Esophagus squamous epithelium (tissue), 5 donors: ENCODE results near the gene LPAR1. TPM values are rescaled to one million over a fixed set of nuclear protein-coding genes. Genes with fewer than 3 reads are reported as not detected.

Experiments used
- DNase-seq: peaks from one replicate; lab custom pipeline; 2025; lab: John Stamatoyannopoulos, UW
- H3K27ac ChIP-seq, 4 donors: fragments of 200-600 bp; sonication (generic); one replicate each; pipeline ENCODE4 v1.5.1; 2016 to 2019; ENCODE audit warnings: mild to moderate bottlenecking in 1 of 4
- H3K27me3 ChIP-seq, 4 donors: fragments of 200-600 bp; sonication (generic); 1 replicate in 3 of 4; 2 replicates in 1 of 4; pipeline versions ENCODE4 v1.5.1 to v1.6.0; 2017 to 2021; ENCODE audit warnings: antibody characterized with exemption in 1 of 4
- H3K36me3 ChIP-seq, 3 donors: fragments of 200-600 bp; sonication (generic); one replicate each; pipeline ENCODE4 v1.5.1; 2016 to 2019
- H3K4me1 ChIP-seq, 3 donors: fragments of 200-600 bp; sonication (generic); one replicate each; pipeline ENCODE4 v1.5.1; 2017 to 2019
- H3K4me3 ChIP-seq, 4 donors: fragments of 200-600 bp; sonication (generic); 1 replicate in 3 of 4; 2 replicates in 1 of 4; pipeline ENCODE4 v1.5.1; 2016 to 2019; ENCODE audit warnings: mild to moderate bottlenecking in 2 of 4, moderate library complexity in 1 of 4
- H3K9me3 ChIP-seq, 3 donors: fragments of 200-600 bp; sonication (generic); one replicate each; pipeline ENCODE4 v1.5.1; 2016 to 2019
- POLR2A ChIP-seq, 4 donors: fragments of 450-650 bp; IDR thresholded peaks; one replicate each; pipeline ENCODE4 v1.6.1; 2017; ENCODE audit warnings: antibody characterized with exemption in 4 of 4, mild to moderate bottlenecking in 4 of 4, moderate library complexity in 3 of 4
- WGBS, 2 donors: methylation state at CpG; one replicate each; pipeline ENCODE4 v1.1.5; 2018; 5-methylcytosine and 5-hydroxymethylcytosine counted together
- intact Hi-C: fragments of 100-400 bp; cut with DNase I; formaldehyde crosslinking; loops from one replicate; pipeline ENCODE4 v1.15.0; 2022
- total RNA-seq, 4 donors: library from RNA; depleted of rRNA; stranded (reverse); fragments of >200 nt; gene quantifications; one replicate each; pipeline ENCODE4 v1.1.0, GENCODE V29; 2016
- TF ChIP-seq, protein P1 (sequence below), 6 experiments: fragments of 450-650 bp in 4 of 6; fragments of 200-600 bp in 2 of 6; sonication (generic) in 2 of 6; IDR thresholded peaks; one replicate each; pipeline ENCODE4 v1.5.1; 2016 to 2019; ENCODE audit warnings: antibody characterized with exemption in 6 of 6, mild to moderate bottlenecking in 4 of 6, moderate library complexity in 4 of 6
- donor health status: DM: yes; HTN: yes; CAD: no.

LPAR1 gene
- total RNA-seq, 4 donors from 2014 or later: 6.3 to 59.5 (median 14.1) TPM

DNA sequence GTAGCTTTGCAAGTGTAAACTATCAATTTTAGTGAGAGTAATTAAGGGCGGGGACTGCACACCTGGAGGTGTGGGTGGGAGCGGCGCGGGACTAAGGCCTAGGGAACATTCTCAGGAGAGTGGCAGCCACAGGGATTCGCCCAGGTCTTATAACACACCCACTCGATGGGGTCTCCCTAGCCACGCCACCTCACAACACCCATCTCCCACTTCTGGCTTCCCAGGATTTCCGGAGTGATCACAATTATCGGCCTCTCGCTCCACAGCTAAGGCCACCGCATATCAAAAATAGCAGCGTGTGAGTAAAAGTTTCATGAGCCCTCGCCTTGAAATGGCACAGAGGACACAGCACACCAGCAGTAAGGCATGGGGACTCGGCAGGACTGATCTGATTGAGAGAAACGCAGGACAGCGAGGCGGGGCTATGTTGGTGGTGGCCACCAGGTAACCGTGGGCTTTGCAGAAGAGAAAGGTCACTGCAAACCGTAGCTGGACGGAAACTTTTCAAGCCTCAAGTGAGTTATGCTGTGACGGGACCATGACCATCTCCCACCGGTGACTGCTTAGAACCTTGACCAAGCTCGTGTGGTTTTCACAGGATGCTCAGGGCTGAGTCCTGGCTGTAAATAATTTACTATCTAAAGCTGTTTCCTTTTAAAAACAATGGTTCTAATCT, 1.1 kb upstream of the LPAR1 start:
- Histone ChIP-seq H3K27ac (peak overlapping the region; percentile 87 to 95 (median 90)), H3K9me3 (no peaks in the 10 kb centered on the region), H3K27me3 (peaks cover 0 to 29% (median 0%) of the 10 kb centered on the region in 4 donors), H3K36me3 (no peaks in the 10 kb centered on the region), H3K4me1 (peaks cover 0 to 69% (median 11%) of the 10 kb centered on the region in 3 donors), H3K4me3 (peak overlapping the region; percentile 68 to 89 (median 80))
- DNase-seq: no peak
- WGBS, 2 donors: 31 to 57% methylated on average over 16 to 19 of the region's 23 CpGs
- intact Hi-C loops: no loop called here
- TF ChIP-seq, protein P1, sequence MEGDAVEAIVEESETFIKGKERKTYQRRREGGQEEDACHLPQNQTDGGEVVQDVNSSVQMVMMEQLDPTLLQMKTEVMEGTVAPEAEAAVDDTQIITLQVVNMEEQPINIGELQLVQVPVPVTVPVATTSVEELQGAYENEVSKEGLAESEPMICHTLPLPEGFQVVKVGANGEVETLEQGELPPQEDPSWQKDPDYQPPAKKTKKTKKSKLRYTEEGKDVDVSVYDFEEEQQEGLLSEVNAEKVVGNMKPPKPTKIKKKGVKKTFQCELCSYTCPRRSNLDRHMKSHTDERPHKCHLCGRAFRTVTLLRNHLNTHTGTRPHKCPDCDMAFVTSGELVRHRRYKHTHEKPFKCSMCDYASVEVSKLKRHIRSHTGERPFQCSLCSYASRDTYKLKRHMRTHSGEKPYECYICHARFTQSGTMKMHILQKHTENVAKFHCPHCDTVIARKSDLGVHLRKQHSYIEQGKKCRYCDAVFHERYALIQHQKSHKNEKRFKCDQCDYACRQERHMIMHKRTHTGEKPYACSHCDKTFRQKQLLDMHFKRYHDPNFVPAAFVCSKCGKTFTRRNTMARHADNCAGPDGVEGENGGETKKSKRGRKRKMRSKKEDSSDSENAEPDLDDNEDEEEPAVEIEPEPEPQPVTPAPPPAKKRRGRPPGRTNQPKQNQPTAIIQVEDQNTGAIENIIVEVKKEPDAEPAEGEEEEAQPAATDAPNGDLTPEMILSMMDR (IDR thresholded peaks at IDR 0.05): no peak
- no peak for TF ChIP-seq POLR2A (IDR thresholded peaks at IDR 0.05)

DNA sequence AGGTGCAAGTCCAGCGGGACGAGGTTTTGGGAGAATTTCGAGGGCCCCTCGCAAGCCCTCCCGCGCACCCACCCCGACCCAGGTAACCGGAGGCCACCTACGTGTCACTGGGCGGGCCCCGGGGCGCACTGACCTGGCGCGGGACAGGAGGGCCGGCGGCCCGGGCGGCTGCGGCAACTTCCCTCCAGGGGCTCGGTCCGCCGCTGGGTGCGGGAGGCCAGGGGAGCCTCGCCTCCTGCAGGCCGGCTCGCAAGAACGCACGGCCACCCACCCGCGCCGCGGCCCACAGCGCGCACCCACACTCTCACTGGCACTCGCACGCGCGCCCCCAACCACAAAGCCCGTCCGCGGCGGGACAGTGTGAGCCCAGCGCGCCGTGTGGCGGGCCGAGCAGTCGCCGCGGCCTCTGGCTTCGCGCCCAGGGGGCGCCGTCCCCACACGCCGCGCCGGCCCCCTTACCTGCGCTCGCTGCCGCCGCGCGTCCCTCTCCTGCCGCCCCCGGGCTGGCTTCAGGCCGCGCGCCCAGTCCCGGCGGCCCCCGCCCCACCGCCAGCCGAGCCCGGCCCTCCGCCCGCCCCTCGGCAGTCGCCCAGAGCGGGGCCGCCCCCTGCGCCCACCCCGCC, 451 bp downstream of the LPAR1 start:
- Histone ChIP-seq H3K36me3 (no peaks in the 10 kb centered on the region), H3K27me3 (peaks cover 0 to 29% (median 0%) of the 10 kb centered on the region in 4 donors), H3K4me1 (peaks cover 0 to 82% (median 11%) of the 10 kb centered on the region in 3 donors), H3K27ac (peak overlapping the region; percentile 87 to 95 (median 90)), H3K9me3 (no peaks in the 10 kb centered on the region), H3K4me3 (peak overlapping the region; percentile 68 to 89 (median 80))
- intact Hi-C loops: no loop called here
- no peak for DNase-seq
- WGBS, 2 donors: 0% methylated on average over 1 to 13 of the region's 83 CpGs
- no peak for TF ChIP-seq POLR2A (IDR thresholded peaks at IDR 0.05)
- TF ChIP-seq, protein P1 (IDR thresholded peaks at IDR 0.05): peak in 1 of 6 experiments; percentile 7

DNA sequence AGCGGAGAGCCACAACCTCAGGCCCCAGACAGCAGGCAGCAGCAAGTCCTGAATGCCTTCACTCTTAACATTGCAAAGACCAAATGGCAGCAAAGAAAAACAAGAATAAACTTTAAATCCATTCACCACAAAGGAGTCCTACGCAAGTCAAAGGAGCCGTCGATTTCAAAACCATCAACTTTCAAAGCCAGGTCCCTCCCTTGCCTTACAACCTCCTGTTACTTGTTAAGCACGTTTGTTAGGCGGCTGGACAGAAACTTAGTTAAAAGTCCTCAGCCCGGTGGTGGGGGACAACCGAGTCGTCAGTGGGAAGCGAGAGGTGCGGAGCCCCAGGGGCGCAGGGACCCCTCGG, 938 bp downstream of the LPAR1 start:
- Histone ChIP-seq H3K4me1 (peaks cover 0 to 82% (median 11%) of the 10 kb centered on the region in 3 donors), H3K36me3 (no peaks in the 10 kb centered on the region), H3K27me3 (peaks cover 0 to 29% (median 0%) of the 10 kb centered on the region in 4 donors), H3K9me3 (no peaks in the 10 kb centered on the region), H3K4me3 (peak overlapping the region; percentile 68 to 89 (median 80)), H3K27ac (peak overlapping the region; percentile 87 to 95 (median 90))
- no peak for DNase-seq
- 5 to 9% methylated on average over 6 to 13 of the region's 13 CpGs for WGBS, 2 donors
- TF ChIP-seq, protein P1 (IDR thresholded peaks at IDR 0.05): no peak
- TF ChIP-seq POLR2A (IDR thresholded peaks at IDR 0.05): no peak
- intact Hi-C loops: no loop called here

DNA sequence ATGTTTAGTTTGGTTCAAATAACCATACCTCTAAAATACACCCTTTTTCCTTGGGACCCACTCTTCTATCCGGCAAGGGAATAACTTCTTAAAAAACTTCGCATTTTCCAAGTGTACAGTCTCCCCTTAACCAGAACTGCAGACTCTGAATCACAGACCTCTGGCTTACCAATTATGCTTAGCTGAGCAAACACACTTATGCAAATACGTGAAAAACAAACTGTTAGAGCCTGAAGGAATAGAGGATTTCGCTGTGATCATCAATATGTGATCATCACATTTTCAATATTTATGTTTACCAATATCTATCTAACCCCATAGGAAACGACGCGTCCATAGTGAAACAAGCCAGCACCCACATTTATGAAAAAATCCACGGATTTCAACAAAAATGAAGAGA, 1.3 kb downstream of the LPAR1 start:
- TF ChIP-seq POLR2A (IDR thresholded peaks at IDR 0.05): no peak
- TF ChIP-seq, protein P1 (IDR thresholded peaks at IDR 0.05): no peak
- Histone ChIP-seq H3K9me3 (no peaks in the 10 kb centered on the region), H3K27me3 (peaks cover 0 to 29% (median 0%) of the 10 kb centered on the region in 4 donors), H3K27ac (peak overlapping the region; percentile 87 to 95 (median 90)), H3K36me3 (no peaks in the 10 kb centered on the region), H3K4me1 (peaks cover 0 to 79% (median 11%) of the 10 kb centered on the region in 3 donors), H3K4me3 (peak overlapping the region; percentile 68 to 89 (median 80))
- intact Hi-C loops: no loop called here
- WGBS, 2 donors: 13 to 31% methylated on average over 8 of the region's 8 CpGs
- no peak for DNase-seq

DNA sequence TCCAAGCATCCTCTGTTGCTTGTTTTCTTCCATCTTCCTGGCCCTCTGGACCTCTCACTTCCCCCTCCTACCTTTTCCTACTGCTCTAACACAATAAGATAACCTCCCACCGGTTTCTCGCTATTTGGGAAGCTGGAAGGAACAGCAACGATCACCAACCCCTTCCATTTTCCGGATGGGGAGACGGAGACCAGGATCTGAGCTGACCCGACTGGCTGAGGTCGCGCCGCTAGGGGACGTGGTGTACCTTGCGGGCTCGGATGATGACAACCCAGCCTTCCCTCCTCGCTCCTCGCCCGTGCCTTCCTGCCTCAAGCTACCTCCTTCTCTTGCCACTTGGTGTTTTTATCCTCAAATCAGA, 1.9 kb downstream of the LPAR1 start:
- TF ChIP-seq, protein P1 (IDR thresholded peaks at IDR 0.05): peak in 5 of 6 experiments; percentile 37 to 69 (median 54)
- no peak for TF ChIP-seq POLR2A (IDR thresholded peaks at IDR 0.05)
- Histone ChIP-seq H3K4me3 (peak overlapping the region; percentile 68 to 89 (median 80)), H3K27ac (peak overlapping the region; percentile 87 to 95 (median 90)), H3K27me3 (peaks cover 0 to 29% (median 0%) of the 10 kb centered on the region in 4 donors), H3K4me1 (peaks cover 0 to 75% (median 11%) of the 10 kb centered on the region in 3 donors), H3K36me3 (no peaks in the 10 kb centered on the region), H3K9me3 (no peaks in the 10 kb centered on the region)
- intact Hi-C loops: no loop called here
- no peak for DNase-seq
- 12 to 14% methylated on average over 15 of the region's 15 CpGs for WGBS, 2 donors
